ENCODE results near the gene TUBGCP6. TPM values are rescaled to one million over a fixed set of nuclear protein-coding genes. Genes with fewer than 3 reads are reported as not detected.
A peak's percentile ranks its signal among the peaks of the same experiment; 100 is the strongest.

Gene TUBGCP6
- total RNA-seq, 2 donors from 2014 or later: 19.2 to 33.4 TPM

DNA sequence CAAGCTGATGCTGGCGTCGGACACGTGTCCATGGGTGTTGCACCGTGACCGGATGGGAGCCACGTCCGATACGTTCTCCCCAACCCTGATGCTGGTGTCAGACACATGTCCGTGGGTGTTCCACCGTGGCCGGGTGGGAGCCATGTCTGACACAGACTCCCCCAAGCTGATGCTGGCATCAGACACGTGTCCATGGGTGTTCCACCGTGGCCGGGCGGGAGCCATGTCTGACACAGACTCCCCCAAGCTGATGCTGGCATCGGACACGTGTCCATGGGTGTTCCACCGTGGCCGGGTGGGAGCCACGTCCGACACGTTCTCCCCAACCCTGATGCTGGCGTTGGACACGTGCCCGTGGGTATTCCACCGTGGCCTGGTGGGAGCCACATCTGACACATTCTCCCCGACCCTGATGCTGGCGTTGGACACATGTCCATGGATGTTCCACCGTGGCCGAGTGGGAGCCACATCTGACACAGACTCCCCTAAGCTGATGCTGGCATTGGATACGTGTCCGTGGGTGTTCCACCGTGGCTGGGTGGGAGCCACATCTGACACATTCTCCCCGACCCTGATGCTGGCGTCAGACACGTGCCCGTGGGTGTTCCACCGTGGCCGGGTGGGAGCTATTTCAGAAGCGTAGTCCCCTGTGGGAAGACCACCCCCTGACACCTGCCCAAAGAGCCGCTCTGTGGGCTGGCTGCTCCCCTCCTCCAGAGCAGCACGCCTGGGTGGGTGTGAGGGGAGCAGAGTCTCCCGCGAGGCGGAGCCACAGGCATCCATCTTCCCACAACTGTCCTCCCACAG, 24.0 kb downstream of the TUBGCP6 start:
- H3K27me3 ChIP-seq: no peaks in the 10 kb centered on the region
- TF ChIP-seq, protein P1, sequence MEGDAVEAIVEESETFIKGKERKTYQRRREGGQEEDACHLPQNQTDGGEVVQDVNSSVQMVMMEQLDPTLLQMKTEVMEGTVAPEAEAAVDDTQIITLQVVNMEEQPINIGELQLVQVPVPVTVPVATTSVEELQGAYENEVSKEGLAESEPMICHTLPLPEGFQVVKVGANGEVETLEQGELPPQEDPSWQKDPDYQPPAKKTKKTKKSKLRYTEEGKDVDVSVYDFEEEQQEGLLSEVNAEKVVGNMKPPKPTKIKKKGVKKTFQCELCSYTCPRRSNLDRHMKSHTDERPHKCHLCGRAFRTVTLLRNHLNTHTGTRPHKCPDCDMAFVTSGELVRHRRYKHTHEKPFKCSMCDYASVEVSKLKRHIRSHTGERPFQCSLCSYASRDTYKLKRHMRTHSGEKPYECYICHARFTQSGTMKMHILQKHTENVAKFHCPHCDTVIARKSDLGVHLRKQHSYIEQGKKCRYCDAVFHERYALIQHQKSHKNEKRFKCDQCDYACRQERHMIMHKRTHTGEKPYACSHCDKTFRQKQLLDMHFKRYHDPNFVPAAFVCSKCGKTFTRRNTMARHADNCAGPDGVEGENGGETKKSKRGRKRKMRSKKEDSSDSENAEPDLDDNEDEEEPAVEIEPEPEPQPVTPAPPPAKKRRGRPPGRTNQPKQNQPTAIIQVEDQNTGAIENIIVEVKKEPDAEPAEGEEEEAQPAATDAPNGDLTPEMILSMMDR (IDR thresholded peaks at IDR 0.05): no peak
- no peak for DNase-seq
- H3K36me3 ChIP-seq: peaks cover 13% of the 10 kb centered on the region
- H3K9ac ChIP-seq (ENCODE audit: low read depth in 2 of 2, low read length in 2 of 2): no peak overlapping the region
- intact Hi-C loops (cut with DNase I): no loop called here
- H3K4me1 ChIP-seq: no peaks in the 10 kb centered on the region
- H3K27ac ChIP-seq: no peak overlapping the region
- no peak overlapping the region for H3K4me3 ChIP-seq
- H3K9me3 ChIP-seq: no peaks in the 10 kb centered on the region

DNA sequence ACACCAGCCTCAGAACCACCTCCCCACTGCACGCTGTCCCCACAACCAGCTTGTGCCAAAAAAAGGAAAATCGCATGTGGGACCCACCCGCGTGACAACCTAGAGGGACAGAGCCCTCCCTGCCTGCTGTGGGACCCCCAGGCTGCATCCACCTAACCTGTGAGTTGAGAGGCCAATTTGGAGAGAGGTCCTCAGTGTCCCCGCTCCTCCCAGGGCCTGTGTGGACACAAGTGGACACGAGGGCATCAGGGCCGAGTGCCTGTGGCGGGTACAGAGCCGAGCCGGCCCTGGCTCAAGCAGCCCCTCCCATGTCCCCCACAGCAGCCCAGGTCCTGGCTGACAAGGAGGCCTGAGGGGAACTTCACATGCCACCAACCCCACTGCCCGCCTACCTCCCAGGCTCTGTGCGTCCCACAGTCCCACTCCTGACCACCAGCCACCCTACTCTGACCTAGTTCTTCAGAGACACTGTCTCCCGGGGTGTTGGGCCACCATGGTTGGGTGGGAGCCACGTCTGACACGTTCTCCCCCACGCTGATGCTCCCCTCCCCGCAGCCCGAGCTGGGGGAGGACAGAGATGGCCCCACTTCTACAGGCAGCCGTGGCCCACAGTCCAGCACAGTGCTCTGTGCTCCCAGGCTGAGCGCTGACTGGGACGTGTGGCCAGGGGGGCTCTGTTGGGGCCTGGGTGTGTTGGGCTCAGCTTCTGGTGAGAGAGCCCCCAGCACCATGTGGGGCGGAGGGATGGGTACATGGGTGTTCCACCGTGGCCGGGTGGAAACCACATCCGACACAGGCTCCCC, 24.8 kb downstream of the TUBGCP6 start:
- intact Hi-C loops (cut with DNase I): no loop called here
- no peak for DNase-seq

DNA sequence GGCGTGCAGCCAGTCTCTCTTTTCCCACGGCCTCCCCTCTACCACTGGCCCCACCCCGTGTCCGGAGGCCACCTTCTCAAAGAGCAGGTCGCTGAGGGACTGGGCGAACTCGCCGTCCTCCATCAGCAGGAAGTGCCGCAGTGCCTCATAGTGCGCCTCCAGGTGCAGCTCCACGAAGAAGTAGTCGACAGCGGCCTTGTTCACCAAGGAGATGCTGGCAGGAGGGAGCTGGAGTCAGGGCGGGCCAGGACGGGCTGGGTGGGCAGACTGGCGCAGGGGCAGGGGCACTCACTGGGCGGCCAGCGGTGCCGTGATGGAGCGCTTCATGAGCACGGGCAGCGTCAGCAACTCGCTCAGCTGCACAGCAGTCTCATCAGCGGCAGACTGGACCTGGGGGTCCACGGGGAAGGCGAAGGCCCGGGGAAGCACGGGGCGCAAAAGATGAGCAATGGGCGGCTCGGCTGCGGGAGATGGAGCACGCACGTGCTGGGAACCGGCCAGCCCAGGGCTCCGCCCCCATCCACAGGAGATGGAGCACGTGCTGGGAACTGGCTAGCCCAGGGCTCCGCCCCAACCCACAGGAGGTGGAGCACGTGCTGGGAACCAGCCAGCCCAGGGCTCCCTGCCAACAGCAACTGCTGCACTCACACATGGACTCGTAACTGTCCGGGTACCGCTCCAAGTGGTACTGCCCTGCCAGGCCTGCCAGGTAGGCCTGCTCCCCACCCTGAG, 25.7 kb downstream of the TUBGCP6 start:
- peak; percentile 91 for DNase-seq
- Histone ChIP-seq H3K4me3 (no peak overlapping the region), H3K4me1 (no peaks in the 10 kb centered on the region), H3K27me3 (no peaks in the 10 kb centered on the region), H3K9me3 (no peaks in the 10 kb centered on the region), H3K9ac (ENCODE audit: low read depth in 2 of 2, low read length in 2 of 2) (no peak overlapping the region), H3K27ac (no peak overlapping the region), H3K36me3 (peaks cover 13% of the 10 kb centered on the region)
- intact Hi-C loops (cut with DNase I): no loop called here
- TF ChIP-seq, protein P1 (IDR thresholded peaks at IDR 0.05): no peak

More for the DNA sequence above, 24.8 kb downstream of the TUBGCP6 start:
- Histone ChIP-seq H3K4me3 (no peak overlapping the region), H3K27me3 (no peaks in the 10 kb centered on the region), H3K4me1 (no peaks in the 10 kb centered on the region), H3K27ac (no peak overlapping the region), H3K36me3 (peaks cover 13% of the 10 kb centered on the region), H3K9ac (ENCODE audit: low read depth in 2 of 2, low read length in 2 of 2) (no peak overlapping the region), H3K9me3 (no peaks in the 10 kb centered on the region)
- TF ChIP-seq, protein P1 (IDR thresholded peaks at IDR 0.05): no peak

DNA sequence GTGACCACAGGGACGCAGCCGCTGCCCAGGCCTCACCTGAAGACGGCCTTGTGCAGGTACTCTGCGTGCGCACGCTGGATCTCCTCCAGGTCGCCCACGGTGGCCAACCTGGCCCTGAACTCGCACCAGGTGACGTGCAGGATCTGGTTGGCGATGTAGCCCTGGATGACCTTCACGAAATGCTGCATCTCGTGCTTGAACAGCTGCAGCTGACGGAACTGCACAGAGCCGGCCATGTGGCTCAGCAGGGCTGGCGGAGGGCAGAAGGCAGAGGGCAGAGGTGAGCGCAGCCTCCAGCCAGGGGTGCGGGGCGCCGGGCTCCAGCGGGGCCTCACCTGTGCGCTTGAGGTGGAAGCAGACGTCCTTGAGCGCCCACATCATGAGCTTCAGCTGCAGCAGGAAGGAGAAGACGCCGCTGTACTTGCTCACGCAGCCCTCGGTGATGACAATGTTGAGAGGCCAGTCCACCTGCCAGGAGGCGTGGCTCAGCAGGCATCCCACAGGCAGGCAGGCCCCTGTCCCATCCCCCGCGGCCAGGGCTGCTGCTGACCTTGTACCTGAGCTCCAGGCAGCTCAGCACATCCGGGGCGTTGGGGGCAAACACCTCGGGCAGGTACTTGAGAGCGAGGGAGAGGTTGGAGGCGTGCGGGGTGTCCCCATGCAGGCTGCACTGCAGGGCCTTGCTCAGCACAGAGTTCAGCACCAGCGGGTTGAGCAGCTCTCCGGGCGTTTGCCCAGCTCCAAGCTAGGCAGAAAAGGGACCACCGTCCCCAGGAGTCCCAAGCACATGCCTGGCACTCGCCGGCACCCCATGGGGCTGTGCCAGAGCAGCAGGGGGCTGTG, 26.4 kb downstream of the TUBGCP6 start:
- Histone ChIP-seq H3K9me3 (no peaks in the 10 kb centered on the region), H3K4me3 (no peak overlapping the region), H3K4me1 (no peaks in the 10 kb centered on the region), H3K36me3 (peaks cover 13% of the 10 kb centered on the region), H3K27me3 (no peaks in the 10 kb centered on the region), H3K9ac (ENCODE audit: low read depth in 2 of 2, low read length in 2 of 2) (no peak overlapping the region), H3K27ac (no peak overlapping the region)
- no peak for DNase-seq
- intact Hi-C loops (cut with DNase I): no loop called here
- TF ChIP-seq, protein P1 (IDR thresholded peaks at IDR 0.05): no peak
